Smooth muscle cell of the brain vasculature (primary cell): ENCODE results near the gene SPA17.
A peak's percentile ranks its signal among the peaks of the same experiment; 100 is the strongest.

ENCODE experiments used
- DNase-seq: peaks from one replicate; pipeline ENCODE4 v3.0.0-alpha.2; 2012; ENCODE audit warnings: low read depth, low spot score

SPA17 gene

DNA sequence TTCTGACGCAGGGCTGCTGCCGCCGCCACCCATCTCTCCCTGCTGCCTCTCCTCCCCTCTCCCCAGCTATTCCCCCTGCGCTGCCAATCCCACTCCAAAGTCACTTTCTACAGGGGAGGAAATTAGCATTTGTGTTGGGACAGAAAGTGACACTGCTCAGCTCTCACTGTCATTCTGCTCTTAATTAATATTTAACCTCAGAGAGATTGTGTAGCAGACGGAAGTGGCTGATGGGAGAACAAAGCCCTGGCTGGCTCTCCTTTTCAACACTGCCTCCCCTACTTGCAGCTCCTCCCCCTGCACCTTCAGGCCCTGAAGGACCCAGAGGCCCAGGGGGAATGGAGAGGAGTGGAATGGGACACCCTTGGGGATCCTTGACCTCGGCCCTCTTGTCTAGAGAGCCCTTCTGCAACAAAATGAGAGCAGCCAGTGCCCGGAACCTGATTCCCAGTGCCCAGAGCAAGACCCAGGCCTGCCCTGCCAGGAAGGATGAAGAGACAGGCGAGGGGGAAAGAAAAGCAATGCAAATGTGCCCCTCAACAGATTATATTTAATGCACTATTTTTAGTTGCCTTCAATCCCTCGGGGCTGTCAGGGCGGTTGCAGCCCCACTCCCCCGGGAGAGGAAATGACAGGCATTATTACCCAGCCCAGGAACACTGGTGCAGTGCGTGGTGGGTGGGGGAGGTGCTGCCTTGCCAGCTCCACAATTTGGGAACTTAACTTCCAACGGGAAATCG lies 51.4 kb downstream of the SPA17 start:
- no peak for DNase-seq

DNA sequence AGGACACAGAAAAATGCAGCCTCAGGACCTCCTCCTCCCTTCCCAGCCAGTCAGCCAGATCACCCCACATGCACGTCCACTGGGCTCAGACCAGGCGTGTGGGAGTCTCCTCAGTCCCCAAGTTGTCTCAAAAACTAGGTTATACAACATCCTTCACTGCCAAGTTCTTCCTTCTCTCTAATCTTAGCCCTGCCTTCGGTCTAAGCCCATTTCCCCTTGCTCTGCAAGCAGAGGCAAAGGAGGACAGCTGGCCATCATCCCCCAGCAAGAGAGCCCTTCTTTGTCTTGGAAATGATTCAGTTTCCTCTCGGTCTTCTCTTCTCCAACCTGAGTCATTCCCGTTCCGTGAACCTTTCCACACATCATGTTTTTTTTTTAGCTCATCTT lies 52.0 kb downstream of the SPA17 start:
- DNase-seq = no peak

DNA sequence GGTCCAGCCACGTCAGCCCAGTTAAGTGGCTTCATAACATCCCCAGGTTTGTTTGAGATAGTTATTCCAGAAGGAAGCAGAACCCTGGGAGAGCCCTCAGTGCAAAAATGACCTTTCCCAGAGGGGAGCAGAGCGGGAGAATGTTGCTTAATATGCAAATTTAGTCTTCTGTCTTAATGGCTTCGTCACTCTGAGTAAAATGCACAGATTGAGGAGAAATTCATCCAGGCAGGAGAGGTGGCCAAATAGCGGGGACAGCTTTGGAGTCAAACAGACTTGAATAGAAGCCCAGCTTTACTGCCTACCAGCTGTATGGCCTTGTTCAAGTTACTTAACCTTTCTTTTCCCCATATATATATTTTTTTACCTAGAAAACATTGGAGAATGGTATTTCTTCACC lies 53.8 kb downstream of the SPA17 start:
- no peak for DNase-seq

DNA sequence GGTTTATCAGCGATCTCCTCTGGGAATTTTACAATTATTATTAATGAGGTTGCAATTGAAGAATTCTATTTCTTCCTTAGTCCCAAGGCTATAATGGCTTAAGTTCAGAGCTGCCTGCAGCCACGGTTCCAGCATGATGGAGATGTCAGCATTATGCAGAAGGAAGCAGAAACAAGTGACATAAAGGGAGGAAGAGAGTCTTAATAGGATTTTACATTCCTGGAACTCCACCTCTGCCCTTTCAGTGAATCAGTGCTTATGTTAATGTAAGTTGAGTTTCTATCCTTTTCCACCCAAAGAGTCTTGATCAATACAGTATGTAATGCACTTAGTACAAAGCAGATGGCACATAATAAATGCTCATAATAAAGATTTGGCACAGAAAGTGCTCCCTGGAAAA lies 54.4 kb downstream of the SPA17 start:
- DNase-seq = no peak

DNA sequence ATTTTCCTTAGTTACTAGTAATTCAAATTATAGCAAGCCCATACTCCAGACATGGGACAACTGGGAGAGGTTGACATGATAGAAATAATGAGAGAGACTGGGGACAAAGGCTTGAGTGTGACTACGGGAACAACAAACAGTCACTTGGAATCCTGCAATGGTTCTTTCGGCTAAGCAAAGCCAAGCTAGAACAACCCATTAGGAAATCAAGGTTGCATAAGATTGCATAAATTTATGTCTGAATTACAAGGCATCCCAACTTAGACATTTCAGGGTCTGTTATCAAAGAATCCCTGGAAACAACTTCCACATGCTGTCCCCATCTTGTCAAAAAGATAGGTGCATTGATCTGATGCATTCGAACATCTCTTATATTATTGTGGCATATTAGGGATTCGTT lies 55.9 kb downstream of the SPA17 start:
- DNase-seq = no peak

DNA sequence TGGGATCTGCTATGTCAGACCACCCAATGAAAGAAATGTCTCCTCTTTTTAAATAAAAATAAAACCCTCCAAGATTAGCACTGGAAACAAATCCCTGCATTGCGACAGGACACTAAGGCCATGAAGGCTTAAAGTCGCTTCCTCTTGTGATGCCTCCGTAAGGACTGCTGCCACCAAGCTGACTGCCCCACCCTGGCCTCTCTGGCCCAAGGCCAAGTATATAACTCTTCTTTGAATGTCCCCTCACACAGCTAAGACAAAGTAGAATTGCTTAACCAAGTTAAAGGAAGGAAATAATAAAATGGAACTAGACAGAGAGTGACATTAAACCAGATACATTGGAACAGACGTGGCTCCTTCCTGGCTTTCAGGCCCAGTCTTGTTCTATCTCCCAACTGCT lies 58.5 kb downstream of the SPA17 start:
- no peak for DNase-seq

DNA sequence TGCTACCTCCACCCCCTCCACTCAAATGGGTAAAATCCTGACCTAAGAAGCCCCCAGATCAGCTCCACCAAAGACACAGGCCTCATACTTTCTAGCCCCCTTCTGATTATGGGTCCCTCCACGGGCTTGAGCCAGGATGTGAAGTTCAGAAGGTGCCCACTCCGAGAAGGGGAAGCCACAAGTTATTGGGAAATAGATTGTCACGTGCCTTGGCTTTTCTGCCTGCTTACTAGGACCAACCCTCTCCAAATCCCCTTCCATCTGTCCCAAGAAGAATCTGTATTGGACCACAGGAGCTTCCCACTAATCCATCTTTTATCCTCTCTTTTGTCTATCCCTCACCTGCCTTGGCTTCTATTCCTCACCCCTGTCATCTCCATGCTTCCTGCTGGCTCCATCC lies 63.0 kb downstream of the SPA17 start:
- DNase-seq = no peak

DNA sequence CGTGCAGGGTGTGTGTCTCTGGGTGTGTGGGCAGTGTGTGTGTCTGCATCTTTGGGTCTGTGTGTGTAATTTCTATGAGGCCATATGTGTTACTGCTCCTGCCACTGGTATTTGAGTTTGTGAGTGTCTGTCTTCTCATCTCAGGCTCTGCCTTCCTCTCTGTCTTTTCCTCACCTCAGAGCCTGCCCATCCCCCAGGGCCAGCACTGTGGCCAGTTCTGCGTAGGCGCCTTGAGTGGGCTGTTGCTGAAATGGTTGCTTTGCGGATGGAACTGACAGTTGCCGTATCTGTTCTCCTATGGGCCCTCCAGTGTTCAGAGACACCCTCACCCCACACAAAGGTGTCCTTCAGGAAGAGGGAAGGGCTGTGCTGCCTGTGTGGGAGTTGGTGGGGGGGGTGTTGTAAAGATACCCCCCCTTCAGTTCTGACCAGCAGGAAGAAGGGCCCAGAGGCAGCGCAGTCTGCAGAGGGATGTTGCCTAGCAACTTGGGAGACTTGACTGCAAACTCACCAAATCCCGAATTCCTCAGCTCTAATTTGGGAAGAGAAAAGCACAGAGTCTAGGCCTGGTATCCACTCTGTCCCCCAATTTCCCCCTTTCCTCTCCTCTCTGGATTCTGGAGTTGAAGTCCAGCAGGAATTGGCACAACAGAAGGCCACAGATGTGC lies 64.1 kb downstream of the SPA17 start:
- DNase-seq = no peak

DNA sequence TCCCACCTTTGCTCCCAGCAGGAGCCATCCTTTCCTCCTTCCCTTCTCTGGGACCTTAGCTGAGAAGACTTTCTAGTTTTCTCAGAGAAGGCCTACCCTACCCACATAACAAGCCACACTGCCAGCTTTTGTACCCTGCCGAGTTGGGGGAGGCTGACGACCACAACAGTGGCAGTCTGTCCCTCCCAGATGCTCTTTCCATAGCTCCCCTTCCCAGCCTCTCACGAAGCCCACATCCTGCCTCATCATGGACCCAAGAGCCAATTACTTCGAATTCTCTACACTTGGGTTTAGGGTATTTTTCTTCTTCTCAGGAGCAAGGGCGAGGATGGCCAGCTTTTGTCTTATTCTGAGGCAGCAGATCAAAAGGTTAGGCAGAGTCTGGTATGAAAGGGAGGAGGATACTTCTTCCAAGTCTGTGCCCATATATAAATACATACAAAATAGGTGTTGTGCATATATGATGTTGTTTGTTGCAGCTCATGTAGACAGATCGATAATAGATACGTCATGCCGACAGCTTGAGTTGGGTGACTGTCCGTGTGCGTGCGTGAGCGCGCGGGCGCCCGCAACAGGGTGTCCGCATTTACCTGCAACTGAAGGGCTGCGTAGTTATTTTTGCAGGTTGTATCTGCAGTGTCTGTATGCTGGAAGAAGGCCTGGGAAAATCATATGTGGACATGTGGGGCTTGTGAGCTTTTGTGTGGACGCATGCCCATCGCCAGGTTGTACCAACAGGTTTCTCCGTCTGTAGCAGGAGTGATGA lies 65.2 kb downstream of the SPA17 start:
- no peak for DNase-seq

DNA sequence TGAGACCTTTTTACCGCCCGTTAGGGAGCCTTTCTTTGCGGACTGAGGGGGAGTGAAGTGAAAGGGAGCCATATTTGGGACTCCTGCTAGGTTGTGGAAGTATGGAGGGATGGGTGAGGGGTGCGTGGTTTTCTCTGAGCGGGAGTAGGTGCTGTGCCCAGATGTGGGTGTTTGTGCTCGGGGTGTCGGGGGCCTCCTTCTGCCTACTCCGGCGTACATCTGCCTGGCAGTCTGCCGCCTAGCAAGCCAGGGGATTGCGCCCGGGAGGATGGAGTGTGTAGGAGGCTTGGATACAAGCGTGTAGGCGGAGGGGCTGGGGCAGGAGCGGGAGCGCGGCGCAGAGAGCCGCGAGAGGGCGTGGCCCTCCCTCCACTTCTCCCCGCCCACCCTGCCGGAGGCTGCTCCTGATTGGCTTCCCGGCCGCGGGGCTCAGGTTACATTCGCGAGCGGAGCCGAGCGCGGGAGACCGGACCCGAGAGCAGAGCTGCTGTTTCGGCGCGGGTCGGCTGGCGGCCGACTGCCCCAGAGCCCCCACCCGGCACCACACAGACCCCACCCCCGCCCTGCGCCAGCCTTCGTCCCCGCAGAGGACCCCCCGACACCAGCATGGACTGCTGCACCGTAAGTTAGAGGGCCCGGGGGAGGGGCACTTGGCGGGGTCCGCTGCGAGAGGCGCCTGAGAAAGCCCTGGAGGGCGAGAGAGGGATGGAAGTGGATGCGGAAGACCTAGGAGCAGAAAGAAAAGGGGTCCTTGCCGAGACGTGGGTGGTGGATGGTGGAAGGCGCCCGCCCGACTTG lies 66.0 kb downstream of the SPA17 start, which contains the start of gene NRGN:
Gene NRGN, plus strand, starts transcription at position 464 of the 798 bp plus-strand sequence. Its CDS starts 143 bp downstream, at position 607.
- peak; percentile 56 for DNase-seq

DNA sequence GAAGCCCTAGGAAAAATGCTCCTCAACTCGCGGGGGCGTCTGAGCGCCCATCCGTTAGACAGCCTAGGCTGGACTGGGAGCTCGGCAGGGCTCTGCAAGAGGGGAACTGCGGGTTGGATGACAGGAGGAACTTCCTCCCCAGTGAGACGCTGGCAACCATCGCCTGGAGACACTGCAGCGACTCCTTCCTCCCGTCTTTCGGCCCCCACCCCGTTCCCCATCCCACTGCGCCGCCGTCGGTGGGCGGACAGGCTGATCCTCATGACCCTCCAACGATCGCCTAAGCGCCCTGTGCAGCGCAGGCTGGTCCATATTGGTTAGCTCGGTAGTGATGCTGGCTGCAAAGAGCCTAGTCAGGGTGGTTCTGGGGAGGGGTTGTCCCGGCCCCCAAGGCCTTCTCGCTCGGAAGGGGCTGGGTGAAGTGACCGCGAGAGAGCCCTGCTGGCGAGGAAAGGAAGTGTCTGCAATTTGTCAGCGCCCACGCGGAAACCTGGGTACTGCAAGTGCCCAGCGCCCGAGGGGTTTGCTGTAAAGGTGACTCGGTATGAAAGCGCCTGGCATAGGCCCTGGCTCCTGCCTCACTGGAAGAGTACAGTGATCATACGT lies 66.7 kb downstream of the SPA17 start:
- no peak for DNase-seq

DNA sequence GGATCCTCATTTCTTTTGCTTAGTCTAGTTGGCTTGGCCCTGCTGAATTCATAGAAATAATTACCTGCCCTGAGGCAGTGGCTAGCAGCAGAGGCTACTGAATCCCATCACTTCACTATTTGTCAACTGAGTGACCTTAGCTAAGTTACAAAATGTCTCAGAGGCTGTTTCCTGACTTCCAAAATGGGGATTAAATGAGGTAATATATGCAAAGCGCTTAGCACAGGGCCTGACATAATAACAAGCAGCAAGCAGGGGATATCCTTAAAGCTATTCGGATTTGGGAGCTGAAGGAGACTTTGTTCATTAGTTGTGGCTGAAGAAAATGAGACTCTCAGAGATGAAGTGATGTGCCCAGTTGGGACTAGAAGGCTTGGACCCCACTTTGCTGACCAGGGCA lies 68.9 kb downstream of the SPA17 start:
- no peak for DNase-seq

DNA sequence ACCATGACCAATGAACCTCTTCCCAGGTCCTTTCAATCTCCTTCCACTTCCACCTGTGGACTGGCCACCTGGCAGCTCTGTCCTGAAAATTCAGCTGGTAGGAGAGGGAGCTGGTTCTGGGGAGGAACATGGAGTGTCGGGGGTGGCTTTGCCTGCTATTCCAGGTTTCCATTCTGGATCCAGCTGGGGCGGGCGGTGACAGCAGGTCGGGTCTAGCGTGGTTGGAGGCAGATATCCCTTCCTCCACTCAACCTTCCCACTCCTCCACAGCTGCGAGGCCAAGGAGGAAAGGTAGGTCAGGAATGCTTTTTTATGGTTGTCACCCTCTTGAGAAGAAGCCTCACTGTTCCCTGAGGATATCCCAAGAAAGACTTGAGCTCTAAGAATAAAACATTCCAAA lies 69.3 kb downstream of the SPA17 start:
- no peak for DNase-seq

DNA sequence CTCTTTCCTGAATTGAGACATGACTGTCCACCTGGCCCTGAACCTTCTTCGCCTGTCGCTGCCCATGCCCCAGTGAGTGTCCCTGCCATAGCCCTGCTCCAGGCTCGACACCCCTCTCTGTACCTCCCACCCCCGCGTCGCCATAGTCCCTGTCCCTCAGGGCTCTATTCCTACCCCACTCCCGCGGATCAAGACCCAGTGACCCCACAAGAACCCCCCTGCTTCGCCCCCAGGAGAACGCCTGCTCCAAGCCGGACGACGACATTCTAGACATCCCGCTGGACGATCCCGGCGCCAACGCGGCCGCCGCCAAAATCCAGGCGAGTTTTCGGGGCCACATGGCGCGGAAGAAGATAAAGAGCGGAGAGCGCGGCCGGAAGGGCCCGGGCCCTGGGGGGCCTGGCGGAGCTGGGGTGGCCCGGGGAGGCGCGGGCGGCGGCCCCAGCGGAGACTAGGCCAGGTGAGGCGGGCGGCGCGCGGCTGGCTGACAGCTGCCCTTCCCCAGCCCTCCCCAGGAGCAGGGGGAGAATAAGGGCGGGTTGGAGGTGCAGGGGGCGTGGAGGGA lies 71.6 kb downstream of the SPA17 start:
- DNase-seq = no peak

DNA sequence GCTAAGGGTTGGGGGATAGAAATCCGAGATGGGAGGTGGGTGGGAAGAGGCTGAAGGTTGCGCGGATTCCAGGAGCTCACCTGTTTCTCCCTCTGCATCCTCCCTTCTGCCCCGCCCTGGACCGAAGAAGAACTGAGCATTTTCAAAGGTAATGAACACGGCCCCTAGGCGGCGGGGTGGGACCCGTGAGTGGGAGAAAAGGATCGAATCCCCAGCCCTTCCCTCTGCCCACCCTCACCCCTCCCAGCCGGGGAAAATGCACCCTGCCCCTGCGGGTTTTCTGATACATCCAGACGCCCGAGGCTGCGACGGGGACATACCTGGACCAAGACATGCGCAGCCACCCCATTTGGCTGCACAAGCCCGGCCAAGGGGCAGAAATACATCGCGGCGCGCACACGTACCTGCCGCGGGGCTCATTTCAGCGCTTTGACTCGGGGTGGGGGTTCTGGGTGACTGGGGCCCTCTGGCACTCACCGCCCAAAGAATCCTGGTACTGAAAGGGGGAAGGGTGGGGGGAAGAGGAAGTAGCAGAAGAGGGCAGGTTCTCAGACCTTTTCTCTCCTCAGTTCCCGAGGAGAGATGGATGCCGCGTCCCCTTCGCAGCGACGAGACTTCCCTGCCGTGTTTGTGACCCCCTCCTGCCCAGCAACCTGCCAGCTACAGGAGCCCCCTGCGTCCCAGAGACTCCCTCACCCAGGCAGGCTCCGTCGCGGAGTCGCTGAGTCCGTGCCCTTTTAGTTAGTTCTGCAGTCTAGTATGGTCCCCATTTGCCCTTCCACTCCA lies 72.3 kb downstream of the SPA17 start:
- DNase-seq = no peak

DNA sequence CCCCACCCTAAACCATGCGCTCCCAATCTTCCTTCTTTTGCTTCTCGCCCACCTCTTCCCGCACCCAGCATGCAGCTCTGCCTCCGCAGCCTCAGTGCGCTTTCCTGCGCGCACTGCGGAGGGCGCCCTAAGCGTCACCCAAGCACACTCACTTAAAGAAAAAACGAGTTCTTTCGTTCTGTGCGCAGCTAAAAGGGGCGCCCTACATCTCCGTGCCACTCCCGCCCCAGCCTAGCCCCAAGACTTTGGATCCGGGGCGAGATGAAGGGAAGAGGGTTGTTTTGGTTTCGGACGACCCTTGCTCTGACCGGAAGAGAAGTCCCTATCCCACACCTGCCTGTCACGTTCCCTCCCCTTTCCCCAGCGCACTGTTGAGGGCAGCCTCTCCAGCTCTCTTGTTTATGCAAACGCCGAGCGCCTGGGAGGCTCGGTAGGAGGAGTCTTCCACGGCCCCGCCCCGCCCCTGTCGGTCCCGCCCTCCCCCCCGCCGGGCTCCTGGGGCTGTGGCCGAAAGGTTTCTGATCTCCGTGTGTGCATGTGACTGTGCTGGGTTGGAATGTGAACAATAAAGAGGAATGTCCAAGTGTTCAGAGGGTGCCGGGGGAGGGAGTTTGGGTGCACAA lies 73.0 kb downstream of the SPA17 start:
- DNase-seq = peak; percentile 33
